SH-SY5Y (cell line): ENCODE data around the gene ZSCAN31.

Source experiments
- GATA2 ChIP-seq: IDR thresholded peaks from 2 replicates; pipeline ENCODE4 v1.6.1; 2011; ENCODE audit warnings: mild to moderate bottlenecking, low read depth, low read length
- GATA3 ChIP-seq: IDR thresholded peaks from 2 replicates; pipeline ENCODE4 v1.6.1; 2011; ENCODE audit warnings: low read depth, mild to moderate bottlenecking, low read length, moderate library complexity

GRCh38 chr6:28334286-28335039, 1.5 kb downstream of the ZSCAN31 start:
- TF ChIP-seq GATA3 (no peak), GATA2 (no peak)
